H1 (cell line): Measurements from ENCODE around the gene SNX30. TPM values are rescaled to one million over a fixed set of nuclear protein-coding genes. Genes with fewer than 3 reads are reported as not detected.

Source experiments
- CTCF ChIA-PET: fragments of 300-600 bp; sonication (Branson Sonifier 250); formaldehyde crosslinking; loops from one replicate; lab custom pipeline; 2021; ENCODE audit not compliant: partially characterized antibody; lab: Charles Lee
- POLR2A ChIA-PET: fragments of 300-600 bp; sonication (Branson Sonifier 250); formaldehyde crosslinking; loops from one replicate; lab custom pipeline; 2021; ENCODE audit warnings: inconsistent platforms; ENCODE audit not compliant: partially characterized antibody; lab: Charles Lee
- DNase-seq, 2 experiments: peaks; one replicate each; pipeline versions ENCODE4 v3.0.0 to v3.0.0-alpha.2; 2010 to 2022; ENCODE audit warnings: low spot score in 2 of 2, low read depth in 1 of 2, mixed read lengths in 1 of 2
- FAIRE-seq: peaks from 2 replicates; lab custom pipeline; 2011; peaks lifted over from hg19 to GRCh38; lab: Jason Lieb, UNC
- H2AFZ ChIP-seq: 2 replicates; pipeline ENCODE4 v1.8.1; 2012; ENCODE audit warnings: low read length, inconsistent platforms
- H2AK5ac ChIP-seq: 2 replicates; pipeline ENCODE4 v1.6.1; 2013; ENCODE audit warnings: low read depth, low read length
- H2BK120ac ChIP-seq: replicated peaks from 2 replicates; pipeline ENCODE3; 2013; ENCODE audit warnings: low read depth, low read length, inconsistent platforms
- H2BK12ac ChIP-seq: 2 replicates; pipeline ENCODE4 v1.6.1; 2013; ENCODE audit warnings: low read depth, low read length
- H2BK15ac ChIP-seq: 2 replicates; pipeline ENCODE4 v1.6.1; 2013; ENCODE audit warnings: low read length
- H2BK20ac ChIP-seq: 2 replicates; pipeline ENCODE4 v1.6.1; 2013; ENCODE audit warnings: low read length
- H2BK5ac ChIP-seq: 2 replicates; pipeline ENCODE4 v1.6.1; 2013; ENCODE audit warnings: low read depth, low read length
- H3K14ac ChIP-seq: 2 replicates; pipeline ENCODE4 v1.6.1; 2013; ENCODE audit warnings: inconsistent platforms; ENCODE audit not compliant: insufficient read length
- H3K18ac ChIP-seq: 2 replicates; pipeline ENCODE4 v1.6.1; 2013; ENCODE audit warnings: low read length; ENCODE audit errors: extremely low read depth
- H3K23ac ChIP-seq: 2 replicates; pipeline ENCODE4 v1.6.1; 2013; ENCODE audit warnings: inconsistent platforms; ENCODE audit not compliant: insufficient read length
- H3K23me2 ChIP-seq: 2 replicates; pipeline ENCODE4 v1.6.1; 2013; ENCODE audit warnings: low read depth, low read length
- H3K27ac ChIP-seq: 2 replicates; pipeline ENCODE4 v1.6.1; 2011; ENCODE audit warnings: low read depth, low read length, inconsistent platforms
- H3K27me3 ChIP-seq, 4 experiments: replicated peaks in 1 of 4; 1 replicate in 1 of 4; 2 replicates in 3 of 4; pipeline versions ENCODE4 v1.6.1 to v1.8.1; 2011 to 2013; ENCODE audit warnings: low read length in 3 of 4, mild to moderate bottlenecking in 3 of 4, inconsistent platforms in 2 of 4, mixed read lengths in 2 of 4, moderate library complexity in 1 of 4; ENCODE audit not compliant: control insufficient read depth in 3 of 4, insufficient read depth in 3 of 4; ENCODE audit errors: extremely low read depth in 1 of 4
- H3K36me3 ChIP-seq, 4 experiments: 2 replicates each; pipeline versions ENCODE4 v1.6.1 to v1.8.1; 2011 to 2013; ENCODE audit warnings: mild to moderate bottlenecking in 4 of 4, low read length in 3 of 4, moderate library complexity in 2 of 4, control low read depth in 1 of 4, inconsistent platforms in 1 of 4; ENCODE audit not compliant: insufficient read depth in 4 of 4, control insufficient read depth in 2 of 4
- H3K4ac ChIP-seq: replicated peaks from 2 replicates; pipeline ENCODE3; 2013; ENCODE audit warnings: low read length, low read depth, mixed read lengths, inconsistent platforms; ENCODE audit not compliant: insufficient read length
- H3K4me1 ChIP-seq, 4 experiments: replicated peaks in 1 of 4; 1 replicate in 1 of 4; 2 replicates in 3 of 4; pipeline versions ENCODE4 v1.6.1 to v1.8.1; 2011 to 2013; ENCODE audit warnings: low read length in 3 of 4, inconsistent platforms in 2 of 4, mixed read lengths in 1 of 4; ENCODE audit not compliant: insufficient read depth in 4 of 4, control insufficient read depth in 3 of 4
- H3K4me2 ChIP-seq, 2 experiments: 2 replicates each; pipeline versions ENCODE4 v1.6.1 to v1.8.1; 2011 to 2013; ENCODE audit warnings: low read depth in 2 of 2, low read length in 2 of 2, control low read depth in 1 of 2, inconsistent platforms in 1 of 2, mild to moderate bottlenecking in 1 of 2; ENCODE audit not compliant: insufficient read depth in 1 of 2
- H3K4me3 ChIP-seq, 4 experiments: fragments of 200-600, 300-600 bp in 1 of 4; sonication (generic), shearing (Covaris generic), sonication (Bioruptor Twin) in 1 of 4; 2 replicates each; pipeline versions ENCODE4 v1.5.1 to v1.8.1; 2011 to 2016; ENCODE audit warnings: low read length in 4 of 4, low read depth in 3 of 4, control low read depth in 2 of 4, inconsistent platforms in 2 of 4, mild to moderate bottlenecking in 2 of 4, mixed read lengths in 1 of 4, moderate library complexity in 1 of 4; ENCODE audit not compliant: insufficient read depth in 2 of 4; ENCODE audit errors: extremely low read depth in 1 of 4
- H3K56ac ChIP-seq: replicated peaks from 2 replicates; pipeline ENCODE3; 2013; ENCODE audit warnings: low read depth, mild to moderate bottlenecking, mixed read lengths, low read length, inconsistent platforms; ENCODE audit not compliant: insufficient read length
- H3K79me1 ChIP-seq: 2 replicates; pipeline ENCODE4 v1.6.1; 2013; ENCODE audit warnings: low read depth, low read length, control low read depth
- H3K79me2 ChIP-seq, 2 experiments: 2 replicates each; pipeline versions ENCODE4 v1.6.1 to v1.8.1; 2012 to 2013; ENCODE audit warnings: low read length in 2 of 2, mild to moderate bottlenecking in 2 of 2, inconsistent platforms in 1 of 2; ENCODE audit not compliant: insufficient read depth in 2 of 2, control insufficient read depth in 1 of 2
- H3K9ac ChIP-seq, 4 experiments: replicated peaks in 1 of 4; 1 replicate in 1 of 4; 2 replicates in 3 of 4; pipeline versions ENCODE4 v1.6.1 to v1.8.1; 2011 to 2013; ENCODE audit warnings: low read depth in 3 of 4, low read length in 3 of 4, control low read depth in 2 of 4, mild to moderate bottlenecking in 2 of 4, moderate library complexity in 2 of 4, inconsistent platforms in 1 of 4; ENCODE audit errors: extremely low read depth in 1 of 4
- H3K9me3 ChIP-seq, 2 experiments: 2 replicates each; pipeline versions ENCODE4 v1.6.1 to v1.8.1; 2012 to 2013; ENCODE audit warnings: mild to moderate bottlenecking in 2 of 2, moderate library complexity in 2 of 2, control low read depth in 1 of 2, inconsistent platforms in 1 of 2, low read depth in 1 of 2, low read length in 1 of 2, mixed read lengths in 1 of 2; ENCODE audit not compliant: insufficient read depth in 2 of 2
- H4K20me1 ChIP-seq, 2 experiments: replicated peaks in 1 of 2; 2 replicates each; pipeline versions ENCODE3 to v1.8.1; 2011 to 2013; ENCODE audit warnings: inconsistent platforms in 2 of 2, low read length in 2 of 2, mild to moderate bottlenecking in 1 of 2; ENCODE audit not compliant: insufficient read depth in 2 of 2, control insufficient read depth in 1 of 2
- H4K5ac ChIP-seq: 2 replicates; pipeline ENCODE4 v1.6.1; 2013; ENCODE audit warnings: low read length, low read depth, mixed read lengths, inconsistent platforms; ENCODE audit not compliant: insufficient read length
- H4K8ac ChIP-seq: 2 replicates; pipeline ENCODE4 v1.8.0; 2013; ENCODE audit warnings: mild to moderate bottlenecking, moderate library complexity, low read length, inconsistent platforms; ENCODE audit not compliant: insufficient read depth; ENCODE audit errors: extremely low read depth
- H4K91ac ChIP-seq: replicated peaks from 2 replicates; pipeline ENCODE3; 2013; ENCODE audit warnings: low read length, mixed read lengths, inconsistent platforms; ENCODE audit not compliant: insufficient read length
- CHD2 ChIP-seq: IDR thresholded peaks from 2 replicates; pipeline ENCODE4 v1.6.1; 2012; ENCODE audit warnings: low read length, improper control_type of control experiment
- KDM4A ChIP-seq: IDR thresholded peaks from one replicate; pipeline ENCODE4 v1.7.1; 2012; ENCODE audit warnings: low read depth, mild to moderate bottlenecking, moderate library complexity, low read length, inconsistent platforms; ENCODE audit not compliant: severe bottlenecking
- POLR2A ChIP-seq, 2 experiments: IDR thresholded peaks; 1 replicate in 1 of 2; 2 replicates in 1 of 2; pipeline ENCODE4 v1.6.1; 2011; ENCODE audit warnings: low read depth in 2 of 2, low read length in 2 of 2, mild to moderate bottlenecking in 2 of 2; ENCODE audit errors: control extremely low read depth in 1 of 2
- RAD21 ChIP-seq, 2 experiments: IDR thresholded peaks in 1 of 2; conservative IDR thresholded peaks in 1 of 2; 2 replicates each; pipeline ENCODE4 v1.6.1; 2011; ENCODE audit warnings: low read depth in 2 of 2, low read length in 2 of 2, improper control_type of control experiment in 1 of 2, inconsistent platforms in 1 of 2, mild to moderate bottlenecking in 1 of 2, moderate library complexity in 1 of 2
- RXRA ChIP-seq: IDR thresholded peaks from 2 replicates; pipeline ENCODE4 v1.6.1; 2011; ENCODE audit warnings: low read depth, mild to moderate bottlenecking, low read length, moderate library complexity; ENCODE audit not compliant: insufficient read depth
- SIN3A ChIP-seq, 2 experiments: IDR thresholded peaks in 1 of 2; conservative IDR thresholded peaks in 1 of 2; 2 replicates each; pipeline ENCODE4 v1.6.1; 2011 to 2012; ENCODE audit warnings: low read length in 2 of 2, improper control_type of control experiment in 1 of 2, low read depth in 1 of 2, mild to moderate bottlenecking in 1 of 2
- TAF1 ChIP-seq: IDR thresholded peaks from 2 replicates; pipeline ENCODE4 v1.6.1; 2011; ENCODE audit warnings: mild to moderate bottlenecking, low read depth, low read length
- ZNF274 ChIP-seq: IDR thresholded peaks from 2 replicates; pipeline ENCODE4 v1.7.0; 2012; ENCODE audit warnings: low read length, borderline replicate concordance; ENCODE audit errors: extremely low read depth
- WGBS, 2 experiments: shearing (Covaris generic) in 1 of 2; methylation state at CpG; one replicate each; pipeline versions ENCODE4 v1.1.6 to v1.1.7; 2013 to 2015; ENCODE audit warnings: low lambda C conversion rate in 2 of 2, mixed read lengths in 2 of 2, inconsistent platforms in 1 of 2, low coverage in 1 of 2, missing lambda C conversion rate in 1 of 2; ENCODE audit not compliant: insufficient replicate concordance in 2 of 2, insufficient coverage in 1 of 2, insufficient read length in 1 of 2; ENCODE audit errors: extremely low coverage in 1 of 2, missing lambda C conversion rate in 1 of 2; 5-methylcytosine and 5-hydroxymethylcytosine counted together
- polyA plus RNA-seq, 7 experiments: library from polyadenylated mRNA; depleted of rRNA in 3 of 7; stranded (reverse) in 5 of 7; unstranded in 2 of 7; fragments of >200 nt in 5 of 7; fragments of 200-250 nt in 2 of 7; gene quantifications; 1 replicate in 5 of 7; 2 replicates in 1 of 7; 4 replicates in 1 of 7; pipeline versions ENCODE4 v1.2.1 to v1.2.3, GENCODE V29; 2011 to 2013; ENCODE audit warnings: missing spikeins in 2 of 7, mixed read lengths in 2 of 7
- total RNA-seq: library from RNA; stranded (reverse); fragmentation: NEBNext Ultra II Directional; extraction: Animal tissue kit (Norgen Biotek cat#: 25700); gene quantifications from 2 replicates; pipeline ENCODE4 v1.2.1, GENCODE V29; 2021
- TF ChIP-seq, protein P1 (sequence below): IDR thresholded peaks from 2 replicates; pipeline ENCODE4 v1.6.1; 2011; ENCODE audit warnings: low read length, improper control_type of control experiment

Gene SNX30
- total and polyA plus RNA-seq, 2 of the 8 experiments (the other 6 are each of a cell fraction or from before 2014, with no cell fraction given): 4.0 to 12.2 TPM

DNA sequence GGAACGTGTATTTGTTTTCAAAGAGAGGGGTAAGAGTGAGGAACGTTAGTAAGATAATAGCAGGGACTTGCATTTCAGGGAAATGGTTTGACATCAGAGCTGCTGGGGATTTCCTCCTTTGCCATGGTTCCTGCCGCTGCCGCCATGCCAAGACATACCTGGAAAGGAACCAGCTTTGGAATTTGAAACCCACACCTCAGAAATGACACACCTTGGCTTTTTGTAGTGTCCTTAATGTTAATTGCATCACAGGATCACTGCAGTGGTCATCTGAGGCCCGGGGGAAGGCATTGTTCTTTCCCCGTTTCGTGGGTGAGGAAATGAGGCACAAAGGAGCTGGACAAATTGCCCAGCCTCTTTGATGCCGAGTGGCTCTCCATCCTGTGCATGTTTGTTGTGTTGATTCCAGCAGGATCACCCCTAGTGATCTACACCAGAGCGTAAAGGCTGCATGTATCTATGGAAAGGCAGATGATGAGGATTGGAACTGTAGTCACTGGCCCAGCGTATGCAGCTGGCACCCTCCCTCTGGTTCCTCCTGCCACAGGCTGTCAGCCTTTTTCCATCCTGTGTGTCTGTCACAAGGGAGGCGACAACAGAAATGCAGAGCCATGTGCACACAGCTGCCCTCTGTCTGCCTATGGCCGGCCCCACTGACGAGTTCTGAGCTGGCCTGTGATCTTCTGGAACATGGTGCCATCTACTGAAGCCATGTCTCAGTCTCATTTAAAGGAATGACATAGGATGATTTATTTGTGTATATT lies 102.4 kb downstream of the SNX30 start:
- no peak overlapping the region for H3K14ac ChIP-seq
- H4K91ac ChIP-seq: no peak overlapping the region
- H2BK20ac ChIP-seq: no peak overlapping the region
- no peak overlapping the region for H4K5ac ChIP-seq
- DNase-seq: no peak
- no peak overlapping the region for H4K8ac ChIP-seq
- peaks cover 0 to 10% (median 9%) of the 10 kb centered on the region in 4 experiments; a peak in 6 of 7 replicates for H3K4me1 ChIP-seq
- H3K27ac ChIP-seq: no peak overlapping the region
- no peak overlapping the region for H2BK12ac ChIP-seq
- H3K79me2 ChIP-seq: no peaks in the 10 kb centered on the region
- H3K9ac ChIP-seq: no peak overlapping the region
- no peak overlapping the region for H3K18ac ChIP-seq
- peaks cover 2 to 5% of the 10 kb centered on the region in 2 experiments for H4K20me1 ChIP-seq
- H2AK5ac ChIP-seq: no peak overlapping the region
- H3K56ac ChIP-seq: no peak overlapping the region
- peaks cover 2% of the 10 kb centered on the region; the same call in 1 of the 2 replicates for H3K79me1 ChIP-seq
- H2BK15ac ChIP-seq: no peak overlapping the region
- H3K23me2 ChIP-seq: no peaks in the 10 kb centered on the region; the same call in 1 of the 2 replicates
- no peak overlapping the region for H3K23ac ChIP-seq
- no peak overlapping the region for H2BK120ac ChIP-seq
- TF ChIP-seq RXRA (no peak), KDM4A (no peak), CHD2 (no peak), POLR2A (IDR thresholded peaks at IDR 0.05; ENCODE audit: control extremely low read depth in 1 of 2, low read depth in 2 of 2, low read length in 2 of 2) (no peak), SIN3A (conservative IDR thresholded peaks at IDR 0.05 in 1 of 2, IDR thresholded peaks at IDR 0.05 in 1 of 2; ENCODE audit: low read depth in 1 of 2, low read length in 2 of 2) (no peak), RAD21 (IDR thresholded peaks at IDR 0.05 in 1 of 2, conservative IDR thresholded peaks at IDR 0.05 in 1 of 2; ENCODE audit: low read depth in 2 of 2, low read length in 2 of 2) (no peak), TAF1 (no peak), ZNF274 (no peak)
- TF ChIP-seq, protein P1, sequence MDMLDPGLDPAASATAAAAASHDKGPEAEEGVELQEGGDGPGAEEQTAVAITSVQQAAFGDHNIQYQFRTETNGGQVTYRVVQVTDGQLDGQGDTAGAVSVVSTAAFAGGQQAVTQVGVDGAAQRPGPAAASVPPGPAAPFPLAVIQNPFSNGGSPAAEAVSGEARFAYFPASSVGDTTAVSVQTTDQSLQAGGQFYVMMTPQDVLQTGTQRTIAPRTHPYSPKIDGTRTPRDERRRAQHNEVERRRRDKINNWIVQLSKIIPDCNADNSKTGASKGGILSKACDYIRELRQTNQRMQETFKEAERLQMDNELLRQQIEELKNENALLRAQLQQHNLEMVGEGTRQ: no peak
- TF ChIP-seq, all 59 proteins: peak for 0
- Histone ChIP-seq H3K27me3 (no peaks in the 10 kb centered on the region), H3K4me3 (no peak overlapping the region), H3K4ac (no peak overlapping the region), H3K9me3 (no peaks in the 10 kb centered on the region), H3K4me2 (no peak overlapping the region), H2BK5ac (0 out of 2 replicates have a peak overlapping the region, but pooled peaks have one; percentile 21), H2AFZ (no peak overlapping the region), H3K36me3 (no peaks in the 10 kb centered on the region; a peak in 1 of 8 replicates)
- POLR2A ChIA-PET: no interaction called here
- CTCF ChIA-PET: interaction anchor here (0.7 to 3.5 kb wide), 8 partner anchors 8 to 156 kb away, joined by 3 to 11 read pairs (median 4); no protein-coding TSS in a partner anchor
- no peak for FAIRE-seq
- 70% methylated on average over 13 of the region's 13 CpGs; no CpG with 5 or more reads in 1 of the 2 experiments for WGBS, 2 experiments
